Measurements from ENCODE around the gene GTF3C2. TPM values are rescaled to one million over a fixed set of nuclear protein-coding genes. Genes with fewer than 3 reads are reported as not detected.

GTF3C2 gene
- total and polyA plus RNA-seq, 9 of the 15 experiments (the other 6 are each of a cell fraction or from before 2014, with no cell fraction given): 35.5 to 96.8 (median 53.0) TPM

- TF ChIP-seq, protein P1, sequence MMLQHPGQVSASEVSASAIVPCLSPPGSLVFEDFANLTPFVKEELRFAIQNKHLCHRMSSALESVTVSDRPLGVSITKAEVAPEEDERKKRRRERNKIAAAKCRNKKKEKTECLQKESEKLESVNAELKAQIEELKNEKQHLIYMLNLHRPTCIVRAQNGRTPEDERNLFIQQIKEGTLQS (IDR thresholded peaks at IDR 0.05): no peak
- TF ChIP-seq, protein P1 (CRISPR knock-in tag; conservative IDR thresholded peaks at IDR 0.05): no peak
- TF ChIP-seq KDM1A (IDR thresholded peaks at IDR 0.05): peak; percentile 20 to 36; a peak in 2 of 4 replicates
- no peak for TF ChIP-seq MTA3 (IDR thresholded peaks at IDR 0.05; ENCODE audit: borderline replicate concordance)
- no peak for TF ChIP-seq NEUROD1 (IDR thresholded peaks at IDR 0.05; ENCODE audit: borderline replicate concordance, low read depth, low read length, partially characterized antibody)
- TF ChIP-seq RBM22 (IDR thresholded peaks at IDR 0.05; ENCODE audit: low read depth, low read length, poor library complexity, severe bottlenecking): peak; percentile 63
- no peak for TF ChIP-seq CREB1 (IDR thresholded peaks at IDR 0.05)
- TF ChIP-seq CREB1 (CRISPR knock-in tag; IDR thresholded peaks at IDR 0.05): no peak
- TF ChIP-seq MAFG (tag; conservative IDR thresholded peaks at IDR 0.05): no peak
- TF ChIP-seq BMI1 (IDR thresholded peaks at IDR 0.05; ENCODE audit: low read length): no peak
- TF ChIP-seq ZNF699 (CRISPR knock-in tag; IDR thresholded peaks at IDR 0.05; ENCODE audit: insufficient replicate concordance): no peak
- TF ChIP-seq ZNF134 (CRISPR knock-in tag; conservative IDR thresholded peaks at IDR 0.05): no peak
- TF ChIP-seq BRD9 (IDR thresholded peaks at IDR 0.05; ENCODE audit: low read depth, partially characterized antibody): no peak
- peak; percentile 83 to 92 for TF ChIP-seq ETV6 (IDR thresholded peaks at IDR 0.05; ENCODE audit: borderline replicate concordance in 1 of 2, low read depth in 2 of 2, low read length in 1 of 2)
- TF ChIP-seq ETV6 (CRISPR knock-in tag; IDR thresholded peaks at IDR 0.05; ENCODE audit: borderline replicate concordance): no peak; the same call in 1 of the 2 replicates
- TF ChIP-seq TBP (optimal IDR thresholded peaks at IDR 0.05; ENCODE audit: low read depth, low read length): no peak
- no peak for TF ChIP-seq TCFL5 (CRISPR knock-in tag; conservative IDR thresholded peaks at IDR 0.05)
- TF ChIP-seq POLR2AphosphoS2 (IDR thresholded peaks at IDR 0.05; ENCODE audit: low read length): no peak
- TF ChIP-seq NCOA1 (IDR thresholded peaks at IDR 0.05; ENCODE audit: low read depth): no peak
- TF ChIP-seq PRMT5 (CRISPR knock-in tag; IDR thresholded peaks at IDR 0.05): peak; percentile 12; the same call in 1 of the 2 replicates
- 0 out of 2 replicates have a peak, but pooled peaks have one; percentile 12 for TF ChIP-seq BRD4 (IDR thresholded peaks at IDR 0.05)
- TF ChIP-seq, protein P2, sequence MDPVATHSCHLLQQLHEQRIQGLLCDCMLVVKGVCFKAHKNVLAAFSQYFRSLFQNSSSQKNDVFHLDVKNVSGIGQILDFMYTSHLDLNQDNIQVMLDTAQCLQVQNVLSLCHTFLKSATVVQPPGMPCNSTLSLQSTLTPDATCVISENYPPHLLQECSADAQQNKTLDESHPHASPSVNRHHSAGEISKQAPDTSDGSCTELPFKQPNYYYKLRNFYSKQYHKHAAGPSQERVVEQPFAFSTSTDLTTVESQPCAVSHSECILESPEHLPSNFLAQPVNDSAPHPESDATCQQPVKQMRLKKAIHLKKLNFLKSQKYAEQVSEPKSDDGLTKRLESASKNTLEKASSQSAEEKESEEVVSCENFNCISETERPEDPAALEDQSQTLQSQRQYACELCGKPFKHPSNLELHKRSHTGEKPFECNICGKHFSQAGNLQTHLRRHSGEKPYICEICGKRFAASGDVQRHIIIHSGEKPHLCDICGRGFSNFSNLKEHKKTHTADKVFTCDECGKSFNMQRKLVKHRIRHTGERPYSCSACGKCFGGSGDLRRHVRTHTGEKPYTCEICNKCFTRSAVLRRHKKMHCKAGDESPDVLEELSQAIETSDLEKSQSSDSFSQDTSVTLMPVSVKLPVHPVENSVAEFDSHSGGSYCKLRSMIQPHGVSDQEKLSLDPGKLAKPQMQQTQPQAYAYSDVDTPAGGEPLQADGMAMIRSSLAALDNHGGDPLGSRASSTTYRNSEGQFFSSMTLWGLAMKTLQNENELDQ (CRISPR knock-in tag; IDR thresholded peaks at IDR 0.05; ENCODE audit: borderline replicate concordance): 0 out of 2 replicates have a peak, but pooled peaks have one; percentile 10
- TF ChIP-seq ZNF133 (CRISPR knock-in tag; IDR thresholded peaks at IDR 0.05): no peak
- no peak for TF ChIP-seq KLF13 (tag; IDR thresholded peaks at IDR 0.05; ENCODE audit: borderline replicate concordance, low read depth)
- TF ChIP-seq TRIM28 (IDR thresholded peaks at IDR 0.05): no peak
- TF ChIP-seq, protein P3, sequence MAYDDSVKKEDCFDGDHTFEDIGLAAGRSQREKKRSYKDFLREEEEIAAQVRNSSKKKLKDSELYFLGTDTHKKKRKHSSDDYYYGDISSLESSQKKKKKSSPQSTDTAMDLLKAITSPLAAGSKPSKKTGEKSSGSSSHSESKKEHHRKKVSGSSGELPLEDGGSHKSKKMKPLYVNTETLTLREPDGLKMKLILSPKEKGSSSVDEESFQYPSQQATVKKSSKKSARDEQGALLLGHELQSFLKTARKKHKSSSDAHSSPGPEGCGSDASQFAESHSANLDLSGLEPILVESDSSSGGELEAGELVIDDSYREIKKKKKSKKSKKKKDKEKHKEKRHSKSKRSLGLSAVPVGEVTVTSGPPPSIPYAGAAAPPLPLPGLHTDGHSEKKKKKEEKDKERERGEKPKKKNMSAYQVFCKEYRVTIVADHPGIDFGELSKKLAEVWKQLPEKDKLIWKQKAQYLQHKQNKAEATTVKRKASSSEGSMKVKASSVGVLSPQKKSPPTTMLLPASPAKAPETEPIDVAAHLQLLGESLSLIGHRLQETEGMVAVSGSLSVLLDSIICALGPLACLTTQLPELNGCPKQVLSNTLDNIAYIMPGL (CRISPR knock-in tag; IDR thresholded peaks at IDR 0.05): no peak
These were observed 14.5 kb upstream of the GTF3C2 start (continued) for GRCh38 chr2:27370816-27371620.
